Measurements from ENCODE around the gene DYRK4. TPM values are rescaled to one million over a fixed set of nuclear protein-coding genes. Genes with fewer than 3 reads are reported as not detected.
A peak's percentile ranks its signal among the peaks of the same experiment; 100 is the strongest.

The DYRK4 gene
- total and polyA plus RNA-seq, 2 of the 13 experiments (the other 11 are each of a cell fraction or from before 2014, with no cell fraction given), result 29.4 to 40.2 TPM

DNA sequence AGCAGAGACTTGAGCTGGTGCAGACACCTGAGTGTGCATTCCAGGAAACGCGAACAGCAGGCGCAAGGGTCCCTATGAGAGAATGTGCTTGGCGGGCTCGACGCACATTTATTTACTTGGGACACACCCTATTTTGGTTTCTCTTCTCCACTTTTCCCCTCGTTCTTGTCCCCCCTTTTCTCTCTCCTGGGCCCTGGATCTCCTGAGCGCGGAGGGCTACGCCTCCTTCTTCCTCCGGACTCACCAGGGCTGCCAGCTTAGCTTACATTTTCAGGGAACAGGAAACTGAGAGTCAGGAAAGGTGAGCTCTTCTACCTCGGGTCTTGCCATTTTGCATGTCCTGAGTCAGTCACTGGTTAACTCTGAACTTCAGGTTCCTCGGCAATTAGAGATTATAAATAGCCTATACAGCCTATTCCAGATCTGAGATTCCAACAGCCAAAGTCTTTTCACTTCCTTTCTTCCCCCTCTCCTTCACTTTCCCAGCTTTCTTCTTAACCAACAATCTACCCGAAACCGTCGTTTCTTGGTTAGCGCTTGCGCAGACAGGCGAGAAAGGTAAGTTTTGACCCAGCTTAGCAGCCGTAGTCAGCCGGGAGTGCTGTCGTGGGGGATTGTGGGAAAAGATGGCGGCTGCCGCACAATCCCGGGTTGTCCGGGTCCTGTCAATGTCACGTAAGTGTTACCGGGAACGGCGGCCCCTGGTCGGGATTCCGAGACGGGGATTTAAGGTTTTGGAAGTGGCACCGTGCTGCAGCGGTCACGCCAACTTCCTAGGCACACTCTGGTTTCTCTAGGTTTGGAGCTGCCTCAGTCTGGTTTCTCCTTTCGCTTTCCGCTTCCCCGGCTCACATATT lies 86.7 kb downstream of the DYRK4 start, which contains the start of the genes AKAP3 and NDUFA9 (continued):
- TF ChIP-seq CBFB (CRISPR knock-in tag; IDR thresholded peaks at IDR 0.05) (peak; percentile 70; the same call in 1 of the 2 replicates), CCDC6 (CRISPR knock-in tag; IDR thresholded peaks at IDR 0.05) (0 out of 2 replicates have a peak, but pooled peaks have one; percentile 61), HNF4G (IDR thresholded peaks at IDR 0.05; ENCODE audit: borderline replicate concordance, low read depth, low read length) (no peak), HNF4G (CRISPR knock-in tag; IDR thresholded peaks at IDR 0.05; ENCODE audit: borderline replicate concordance, low read depth) (no peak), JUND (CRISPR knock-in tag; IDR thresholded peaks at IDR 0.05) (no peak), TGIF2 (CRISPR knock-in tag; IDR thresholded peaks at IDR 0.05) (peak; percentile 58; the same call in 1 of the 2 replicates), FOXK1 (CRISPR knock-in tag; IDR thresholded peaks at IDR 0.05; ENCODE audit: borderline replicate concordance, low read depth) (peak; percentile 73; the same call in 1 of the 2 replicates), YEATS2 (CRISPR knock-in tag; IDR thresholded peaks at IDR 0.05; ENCODE audit: borderline replicate concordance) (peak; percentile 92), GATAD1 (CRISPR knock-in tag; IDR thresholded peaks at IDR 0.05) (peak; percentile 98), ZNF780A (CRISPR knock-in tag; IDR thresholded peaks at IDR 0.05) (no peak), FOSL2 (CRISPR knock-in tag; IDR thresholded peaks at IDR 0.05) (peak; percentile 28; the same call in 1 of the 2 replicates), XBP1 (CRISPR knock-in tag; IDR thresholded peaks at IDR 0.05) (no peak), ZNF136 (CRISPR knock-in tag; IDR thresholded peaks at IDR 0.05; ENCODE audit: low read depth) (peak; percentile 63; the same call in 1 of the 2 replicates)
- TF ChIP-seq, protein P1, sequence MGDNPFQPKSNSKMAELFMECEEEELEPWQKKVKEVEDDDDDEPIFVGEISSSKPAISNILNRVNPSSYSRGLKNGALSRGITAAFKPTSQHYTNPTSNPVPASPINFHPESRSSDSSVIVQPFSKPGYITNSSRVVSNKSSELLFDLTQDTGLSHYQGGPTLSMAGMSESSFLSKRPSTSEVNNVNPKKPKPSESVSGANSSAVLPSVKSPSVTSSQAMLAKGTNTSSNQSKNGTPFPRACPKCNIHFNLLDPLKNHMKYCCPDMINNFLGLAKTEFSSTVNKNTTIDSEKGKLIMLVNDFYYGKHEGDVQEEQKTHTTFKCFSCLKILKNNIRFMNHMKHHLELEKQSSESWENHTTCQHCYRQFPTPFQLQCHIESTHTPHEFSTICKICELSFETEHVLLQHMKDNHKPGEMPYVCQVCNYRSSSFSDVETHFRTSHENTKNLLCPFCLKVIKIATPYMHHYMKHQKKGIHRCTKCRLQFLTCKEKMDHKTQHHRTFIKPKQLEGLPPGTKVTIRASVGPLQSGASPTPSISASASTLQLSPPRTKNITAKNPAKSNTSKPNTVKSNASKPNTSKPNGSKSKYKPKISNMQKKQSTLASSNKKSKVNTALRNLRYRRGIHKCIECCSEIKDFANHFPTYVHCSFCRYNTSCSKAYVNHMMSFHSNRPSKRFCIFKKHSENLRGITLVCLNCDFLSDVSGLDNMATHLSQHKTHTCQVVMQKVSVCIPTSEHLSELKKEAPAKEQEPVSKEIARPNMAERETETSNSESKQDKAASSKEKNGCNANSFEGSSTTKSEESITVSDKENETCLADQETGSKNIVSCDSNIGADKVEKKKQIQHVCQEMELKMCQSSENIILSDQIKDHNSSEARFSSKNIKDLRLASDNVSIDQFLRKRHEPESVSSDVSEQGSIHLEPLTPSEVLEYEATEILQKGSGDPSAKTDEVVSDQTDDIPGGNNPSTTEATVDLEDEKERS (CRISPR knock-in tag; IDR thresholded peaks at IDR 0.05), result no peak
- TF ChIP-seq, protein P2, sequence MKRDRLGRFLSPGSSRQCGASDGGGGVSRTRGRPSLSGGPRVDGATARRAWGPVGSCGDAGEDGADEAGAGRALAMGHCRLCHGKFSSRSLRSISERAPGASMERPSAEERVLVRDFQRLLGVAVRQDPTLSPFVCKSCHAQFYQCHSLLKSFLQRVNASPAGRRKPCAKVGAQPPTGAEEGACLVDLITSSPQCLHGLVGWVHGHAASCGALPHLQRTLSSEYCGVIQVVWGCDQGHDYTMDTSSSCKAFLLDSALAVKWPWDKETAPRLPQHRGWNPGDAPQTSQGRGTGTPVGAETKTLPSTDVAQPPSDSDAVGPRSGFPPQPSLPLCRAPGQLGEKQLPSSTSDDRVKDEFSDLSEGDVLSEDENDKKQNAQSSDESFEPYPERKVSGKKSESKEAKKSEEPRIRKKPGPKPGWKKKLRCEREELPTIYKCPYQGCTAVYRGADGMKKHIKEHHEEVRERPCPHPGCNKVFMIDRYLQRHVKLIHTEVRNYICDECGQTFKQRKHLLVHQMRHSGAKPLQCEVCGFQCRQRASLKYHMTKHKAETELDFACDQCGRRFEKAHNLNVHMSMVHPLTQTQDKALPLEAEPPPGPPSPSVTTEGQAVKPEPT (CRISPR knock-in tag; IDR thresholded peaks at IDR 0.05; ENCODE audit: low read depth), result no peak
- TF ChIP-seq, protein P3, sequence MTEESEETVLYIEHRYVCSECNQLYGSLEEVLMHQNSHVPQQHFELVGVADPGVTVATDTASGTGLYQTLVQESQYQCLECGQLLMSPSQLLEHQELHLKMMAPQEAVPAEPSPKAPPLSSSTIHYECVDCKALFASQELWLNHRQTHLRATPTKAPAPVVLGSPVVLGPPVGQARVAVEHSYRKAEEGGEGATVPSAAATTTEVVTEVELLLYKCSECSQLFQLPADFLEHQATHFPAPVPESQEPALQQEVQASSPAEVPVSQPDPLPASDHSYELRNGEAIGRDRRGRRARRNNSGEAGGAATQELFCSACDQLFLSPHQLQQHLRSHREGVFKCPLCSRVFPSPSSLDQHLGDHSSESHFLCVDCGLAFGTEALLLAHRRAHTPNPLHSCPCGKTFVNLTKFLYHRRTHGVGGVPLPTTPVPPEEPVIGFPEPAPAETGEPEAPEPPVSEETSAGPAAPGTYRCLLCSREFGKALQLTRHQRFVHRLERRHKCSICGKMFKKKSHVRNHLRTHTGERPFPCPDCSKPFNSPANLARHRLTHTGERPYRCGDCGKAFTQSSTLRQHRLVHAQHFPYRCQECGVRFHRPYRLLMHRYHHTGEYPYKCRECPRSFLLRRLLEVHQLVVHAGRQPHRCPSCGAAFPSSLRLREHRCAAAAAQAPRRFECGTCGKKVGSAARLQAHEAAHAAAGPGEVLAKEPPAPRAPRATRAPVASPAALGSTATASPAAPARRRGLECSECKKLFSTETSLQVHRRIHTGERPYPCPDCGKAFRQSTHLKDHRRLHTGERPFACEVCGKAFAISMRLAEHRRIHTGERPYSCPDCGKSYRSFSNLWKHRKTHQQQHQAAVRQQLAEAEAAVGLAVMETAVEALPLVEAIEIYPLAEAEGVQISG (CRISPR knock-in tag; IDR thresholded peaks at IDR 0.05), result peak; percentile 79
- TF ChIP-seq, protein P4, sequence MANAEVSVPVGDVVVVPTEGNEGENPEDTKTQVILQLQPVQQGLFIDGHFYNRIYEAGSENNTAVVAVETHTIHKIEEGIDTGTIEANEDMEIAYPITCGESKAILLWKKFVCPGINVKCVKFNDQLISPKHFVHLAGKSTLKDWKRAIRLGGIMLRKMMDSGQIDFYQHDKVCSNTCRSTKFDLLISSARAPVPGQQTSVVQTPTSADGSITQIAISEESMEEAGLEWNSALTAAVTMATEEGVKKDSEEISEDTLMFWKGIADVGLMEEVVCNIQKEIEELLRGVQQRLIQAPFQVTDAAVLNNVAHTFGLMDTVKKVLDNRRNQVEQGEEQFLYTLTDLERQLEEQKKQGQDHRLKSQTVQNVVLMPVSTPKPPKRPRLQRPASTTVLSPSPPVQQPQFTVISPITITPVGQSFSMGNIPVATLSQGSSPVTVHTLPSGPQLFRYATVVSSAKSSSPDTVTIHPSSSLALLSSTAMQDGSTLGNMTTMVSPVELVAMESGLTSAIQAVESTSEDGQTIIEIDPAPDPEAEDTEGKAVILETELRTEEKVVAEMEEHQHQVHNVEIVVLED (CRISPR knock-in tag; IDR thresholded peaks at IDR 0.05; ENCODE audit: borderline replicate concordance), result peak; percentile 56; the same call in 1 of the 2 replicates
- TF ChIP-seq, protein P5, sequence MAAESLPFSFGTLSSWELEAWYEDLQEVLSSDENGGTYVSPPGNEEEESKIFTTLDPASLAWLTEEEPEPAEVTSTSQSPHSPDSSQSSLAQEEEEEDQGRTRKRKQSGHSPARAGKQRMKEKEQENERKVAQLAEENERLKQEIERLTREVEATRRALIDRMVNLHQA (CRISPR knock-in tag; IDR thresholded peaks at IDR 0.05), result no peak
